Spleen (tissue), 11 donors: Measurements from ENCODE around the gene COL26A1. TPM values are rescaled to one million over a fixed set of nuclear protein-coding genes. Genes with fewer than 3 reads are reported as not detected.

Experiments
- DNase-seq: peaks from one replicate; pipeline ENCODE4 v3.0.0-alpha.2; 2020
- H3K27ac ChIP-seq, 8 donors: fragments of 200-600 bp; sonication (generic) in 7 of 8; 1 replicate in 4 of 8; 2 replicates in 4 of 8; pipeline versions ENCODE4 v1.5.0 to v1.8.0; 2016 to 2021; ENCODE audit warnings: inconsistent platforms in 4 of 8, mild to moderate bottlenecking in 4 of 8, moderate library complexity in 1 of 8
- H3K27me3 ChIP-seq, 7 donors: fragments of 200-600 bp; sonication (generic) in 6 of 7; replicated peaks in 1 of 7; 1 replicate in 4 of 7; 2 replicates in 3 of 7; pipeline versions ENCODE4 v1.5.0 to v1.8.0; 2016 to 2021; ENCODE audit warnings: inconsistent platforms in 3 of 7, mild to moderate bottlenecking in 1 of 7
- H3K36me3 ChIP-seq, 6 donors: fragments of 200-600 bp; sonication (generic) in 5 of 6; 1 replicate in 4 of 6; 2 replicates in 2 of 6; pipeline versions ENCODE4 v1.5.0 to v1.8.0; 2016 to 2021; ENCODE audit warnings: inconsistent platforms in 2 of 6
- H3K4me1 ChIP-seq, 6 donors: fragments of 200-600 bp; sonication (generic) in 5 of 6; 1 replicate in 3 of 6; 2 replicates in 3 of 6; pipeline versions ENCODE4 v1.5.0 to v1.8.0; 2016 to 2021; ENCODE audit warnings: inconsistent platforms in 3 of 6
- H3K4me3 ChIP-seq, 8 donors: fragments of 200-600 bp; sonication (generic) in 7 of 8; 1 replicate in 4 of 8; 2 replicates in 4 of 8; pipeline versions ENCODE4 v1.5.0 to v1.8.0; 2016 to 2021; ENCODE audit warnings: inconsistent platforms in 4 of 8, mild to moderate bottlenecking in 4 of 8, moderate library complexity in 2 of 8
- H3K9me3 ChIP-seq, 8 donors: fragments of 200-600 bp; sonication (generic) in 7 of 8; 1 replicate in 4 of 8; 2 replicates in 4 of 8; pipeline versions ENCODE4 v1.5.0 to v1.8.0; 2016 to 2021; ENCODE audit warnings: inconsistent platforms in 4 of 8
- POLR2A ChIP-seq, 3 donors: fragments of 450-650 bp; IDR thresholded peaks; one replicate each; pipeline ENCODE4 v1.5.1; 2017; ENCODE audit warnings: antibody characterized with exemption in 3 of 3, mild to moderate bottlenecking in 1 of 3
- POLR2AphosphoS5 ChIP-seq, 3 donors: sonication (generic); formaldehyde crosslinking; IDR thresholded peaks; one replicate each; pipeline ENCODE4 v1.5.1; 2017; ENCODE audit warnings: antibody characterized with exemption in 3 of 3
- WGBS, 5 donors: extraction: QIAGEN DNeasy Blood & Tissue Kit in 3 of 5; methylation state at CpG; one replicate each; pipeline versions ENCODE4 v1.1.5 to v1.1.7; 2013 to 2018; 5-methylcytosine and 5-hydroxymethylcytosine counted together
- intact Hi-C: fragments of 100-400 bp; cut with DNase I; formaldehyde crosslinking; loops from one replicate; pipeline ENCODE4 v1.15.0; 2023; ENCODE audit warnings: low total_unique reads
- polyA plus RNA-seq, 3 donors: library from polyadenylated mRNA; stranded (reverse); fragments of 200-250 nt; gene quantifications; one replicate each; pipeline ENCODE4 v1.2.1, GENCODE V29; 2013
- total RNA-seq, 7 donors: library from RNA; depleted of rRNA in 3 of 7; stranded (reverse); fragments of >200 nt in 3 of 7; fragmentation: NEBNext Ultra II Directional in 4 of 7; extraction: Animal tissue kit (Norgen Biotek cat#: 25700) in 4 of 7; gene quantifications; one replicate each; pipeline versions ENCODE4 v1.1.0 to v1.2.1, GENCODE V29; 2016 to 2021
- TF ChIP-seq, protein P1 (sequence below), 11 experiments: fragments of 200-600 bp in 7 of 11; fragments of 450-650 bp in 4 of 11; sonication (generic) in 4 of 11; IDR thresholded peaks in 8 of 11; conservative IDR thresholded peaks in 3 of 11; 1 replicate in 7 of 11; 2 replicates in 4 of 11; pipeline versions ENCODE4 v1.4.0 to v1.8.0; 2016 to 2021; ENCODE audit warnings: antibody characterized with exemption in 11 of 11, inconsistent platforms in 4 of 11, mild to moderate bottlenecking in 1 of 11
- donor health status: healthy with polysubstance abuse.
- donor health status: DM: no; HTN: no; CAD: no; lungs with moderate emphysema.
- donor health status: DM: no; HTN: no; CAD: no.
- donor health status: Bipolar disorder and iron deficiency.
- donor health status: healthy.
- donor health status: DM: no; HTN: no; CAD: no.
- donor health status: DM: yes; HTN: yes; CAD: no.

Gene COL26A1
- total and polyA plus RNA-seq, 10 donors: 0.15 to 0.32 (median 0.22) TPM; not detected in 4

DNA sequence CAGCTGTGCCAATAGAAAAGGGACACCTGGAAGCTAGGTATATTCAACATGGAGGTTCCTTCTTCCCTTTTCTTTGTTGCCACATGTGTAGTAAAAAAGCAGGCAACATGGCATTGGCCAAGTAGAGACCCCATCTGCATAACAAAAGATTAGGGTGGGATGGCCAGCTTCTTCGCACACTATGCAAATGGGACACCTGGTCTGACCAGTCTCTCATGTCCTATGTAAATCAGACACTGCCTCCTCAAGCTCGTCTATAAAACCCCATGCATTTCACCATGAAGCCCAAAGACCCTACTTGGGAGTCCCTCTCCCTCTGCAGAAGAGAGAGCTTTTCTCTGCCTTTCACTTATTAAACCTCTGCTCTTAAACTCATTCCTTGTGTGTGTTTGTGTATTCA is 212.5 kb downstream of the COL26A1 start:
- 43 to 51% (median 49%) methylated on average over 2 of the region's 2 CpGs for WGBS, 5 donors
- Histone ChIP-seq H3K9me3 (peaks cover 0 to 45% (median 29%) of the 10 kb centered on the region in 8 donors), H3K4me3 (no peak overlapping the region), H3K27ac (no peak overlapping the region), H3K36me3 (no peaks in the 10 kb centered on the region), H3K27me3 (no peaks in the 10 kb centered on the region), H3K4me1 (no peaks in the 10 kb centered on the region)
- intact Hi-C loops: no loop called here
- TF ChIP-seq POLR2A (IDR thresholded peaks at IDR 0.05) (no peak), POLR2AphosphoS5 (IDR thresholded peaks at IDR 0.05) (no peak)
- TF ChIP-seq, protein P1, sequence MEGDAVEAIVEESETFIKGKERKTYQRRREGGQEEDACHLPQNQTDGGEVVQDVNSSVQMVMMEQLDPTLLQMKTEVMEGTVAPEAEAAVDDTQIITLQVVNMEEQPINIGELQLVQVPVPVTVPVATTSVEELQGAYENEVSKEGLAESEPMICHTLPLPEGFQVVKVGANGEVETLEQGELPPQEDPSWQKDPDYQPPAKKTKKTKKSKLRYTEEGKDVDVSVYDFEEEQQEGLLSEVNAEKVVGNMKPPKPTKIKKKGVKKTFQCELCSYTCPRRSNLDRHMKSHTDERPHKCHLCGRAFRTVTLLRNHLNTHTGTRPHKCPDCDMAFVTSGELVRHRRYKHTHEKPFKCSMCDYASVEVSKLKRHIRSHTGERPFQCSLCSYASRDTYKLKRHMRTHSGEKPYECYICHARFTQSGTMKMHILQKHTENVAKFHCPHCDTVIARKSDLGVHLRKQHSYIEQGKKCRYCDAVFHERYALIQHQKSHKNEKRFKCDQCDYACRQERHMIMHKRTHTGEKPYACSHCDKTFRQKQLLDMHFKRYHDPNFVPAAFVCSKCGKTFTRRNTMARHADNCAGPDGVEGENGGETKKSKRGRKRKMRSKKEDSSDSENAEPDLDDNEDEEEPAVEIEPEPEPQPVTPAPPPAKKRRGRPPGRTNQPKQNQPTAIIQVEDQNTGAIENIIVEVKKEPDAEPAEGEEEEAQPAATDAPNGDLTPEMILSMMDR (IDR thresholded peaks at IDR 0.05 in 8 of 11, conservative IDR thresholded peaks at IDR 0.05 in 3 of 11): no peak
- no peak for DNase-seq

DNA sequence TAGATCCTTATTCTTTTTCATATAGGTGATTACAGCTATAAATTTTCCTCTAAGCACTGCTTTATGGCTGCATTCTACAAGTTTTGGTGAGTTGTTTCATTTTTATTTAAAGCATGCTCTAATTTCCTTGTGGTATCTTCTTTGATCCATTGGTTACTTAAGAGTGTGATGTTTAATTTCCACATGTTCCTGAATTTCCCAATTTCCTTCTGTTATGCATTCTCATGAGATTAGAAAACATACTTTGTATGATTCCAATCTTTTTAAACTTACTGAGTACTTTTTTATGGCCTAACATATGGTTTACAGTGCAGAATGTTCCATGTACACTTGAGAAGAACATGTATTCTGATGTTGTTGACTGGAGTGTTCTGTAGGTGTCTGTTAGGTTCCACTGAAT is 213.0 kb downstream of the COL26A1 start:
- no peaks in the 10 kb centered on the region for H3K27me3 ChIP-seq
- H3K36me3 ChIP-seq: no peaks in the 10 kb centered on the region
- no peak for DNase-seq
- H3K27ac ChIP-seq: no peak overlapping the region
- intact Hi-C loops: no loop called here
- TF ChIP-seq POLR2A (IDR thresholded peaks at IDR 0.05): no peak
- TF ChIP-seq, protein P1 (IDR thresholded peaks at IDR 0.05 in 8 of 11, conservative IDR thresholded peaks at IDR 0.05 in 3 of 11): no peak
- TF ChIP-seq POLR2AphosphoS5 (IDR thresholded peaks at IDR 0.05): no peak
- peaks cover 0 to 40% (median 24%) of the 10 kb centered on the region in 8 donors for H3K9me3 ChIP-seq
- no peak overlapping the region for H3K4me3 ChIP-seq
- H3K4me1 ChIP-seq: no peaks in the 10 kb centered on the region

DNA sequence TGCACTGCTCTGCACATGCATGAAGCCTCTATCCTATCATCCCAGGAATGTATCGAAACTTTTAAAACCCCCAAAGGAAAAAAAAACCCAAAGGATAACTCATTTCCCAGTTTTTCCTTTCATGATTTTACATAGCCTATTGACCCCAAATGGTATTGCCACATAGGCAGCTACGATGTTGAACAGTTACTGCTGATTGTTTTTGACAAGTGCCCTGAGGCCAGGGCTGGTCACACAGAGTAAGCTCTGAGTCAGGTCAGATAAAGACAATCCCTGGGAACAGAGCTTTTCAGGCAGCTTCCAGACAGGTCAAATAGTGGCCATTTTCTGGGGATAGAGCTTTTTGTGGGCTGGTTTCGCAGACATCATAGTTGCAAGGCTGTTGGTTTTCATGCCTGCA is 214.3 kb downstream of the COL26A1 start:
- Histone ChIP-seq H3K27me3 (peaks cover 0 to 7% (median 0%) of the 10 kb centered on the region in 7 donors), H3K9me3 (peaks cover 0 to 28% (median 16%) of the 10 kb centered on the region in 8 donors), H3K4me1 (no peaks in the 10 kb centered on the region), H3K27ac (no peak overlapping the region), H3K36me3 (no peaks in the 10 kb centered on the region), H3K4me3 (no peak overlapping the region)
- DNase-seq: no peak
- TF ChIP-seq, protein P1 (IDR thresholded peaks at IDR 0.05 in 8 of 11, conservative IDR thresholded peaks at IDR 0.05 in 3 of 11): no peak
- no peak for TF ChIP-seq POLR2A (IDR thresholded peaks at IDR 0.05)
- TF ChIP-seq POLR2AphosphoS5 (IDR thresholded peaks at IDR 0.05): no peak
- 80 to 94% (median 81%) methylated on average over 3 of the region's 3 CpGs for WGBS, 5 donors
- intact Hi-C loops: no loop called here

DNA sequence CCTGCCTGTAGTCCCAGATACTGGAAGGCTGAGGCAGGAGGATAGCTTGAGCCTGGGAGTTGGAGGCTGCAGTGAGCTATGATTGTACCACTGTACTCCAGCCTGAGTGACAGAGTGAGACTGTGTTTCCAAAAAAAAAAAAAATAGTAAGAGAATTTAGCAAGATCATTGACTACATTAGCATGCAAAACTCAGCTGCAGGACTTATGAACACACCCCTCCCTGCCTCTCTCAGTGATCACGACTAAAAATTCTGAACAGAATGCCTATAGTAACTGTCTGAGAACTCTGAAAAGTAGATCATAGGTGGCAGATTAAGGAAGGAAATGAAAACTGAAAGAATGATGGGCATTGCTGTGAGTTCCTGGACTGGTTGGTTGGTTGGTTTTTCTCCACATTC is 215.9 kb downstream of the COL26A1 start:
- 8 to 17% (median 15%) methylated on average over 1 of the region's 1 CpG for WGBS, 5 donors
- H3K36me3 ChIP-seq: no peaks in the 10 kb centered on the region
- H3K9me3 ChIP-seq: peaks cover 0 to 19% (median 5%) of the 10 kb centered on the region in 8 donors
- intact Hi-C loops: no loop called here
- H3K4me1 ChIP-seq: no peaks in the 10 kb centered on the region
- no peak for DNase-seq
- H3K27me3 ChIP-seq: peaks cover 0 to 7% (median 0%) of the 10 kb centered on the region in 7 donors
- no peak overlapping the region for H3K4me3 ChIP-seq
- H3K27ac ChIP-seq: no peak overlapping the region
- TF ChIP-seq POLR2AphosphoS5 (IDR thresholded peaks at IDR 0.05) (no peak), POLR2A (IDR thresholded peaks at IDR 0.05) (no peak)
- TF ChIP-seq, protein P1 (IDR thresholded peaks at IDR 0.05 in 8 of 11, conservative IDR thresholded peaks at IDR 0.05 in 3 of 11): no peak
